IMR-90 (cell line): ENCODE data around the gene OR52R1. TPM values are rescaled to one million over a fixed set of nuclear protein-coding genes. Genes with fewer than 3 reads are reported as not detected.

Experiments
- ATAC-seq: fragments of 200-7000 bp; cut with Tn5 transposase; 2 replicates; pipeline ENCODE4 v1.9.1; 2020; ENCODE audit warnings: low read depth, mild to moderate bottlenecking, moderate library complexity
- BruUV-seq: library from RNA; stranded (reverse); fragments of 400-500 nt; replicated peaks from 2 replicates; lab custom pipeline; 2021; lab: Mats Ljungman, UMichigan
- CTCF ChIA-PET: fragments of 300-600 bp; formaldehyde crosslinking; extraction: SDS; loops from one replicate; lab custom pipeline; 2021; ENCODE audit warnings: antibody characterized with exemption; lab: Yijun Ruan, JAX
- POLR2A ChIA-PET: fragments of 300-600 bp; sonication (Branson Sonifier 250); formaldehyde crosslinking; loops from one replicate; lab custom pipeline; 2022; ENCODE audit warnings: antibody characterized with exemption; ENCODE audit not compliant: unreplicated experiment; lab: Charles Lee
- DNase-seq: peaks from one replicate; pipeline ENCODE4 v3.0.0; 2013
- H2AFZ ChIP-seq: replicated peaks from 2 replicates; pipeline ENCODE3; 2013; ENCODE audit warnings: low read length, mild to moderate bottlenecking; ENCODE audit not compliant: poor library complexity
- H2AK5ac ChIP-seq: 2 replicates; pipeline ENCODE4 v1.6.1; 2013; ENCODE audit warnings: low read depth, low read length, inconsistent platforms
- H2AK9ac ChIP-seq: replicated peaks from 2 replicates; pipeline ENCODE3; 2013; ENCODE audit warnings: mild to moderate bottlenecking, low read depth, low read length, moderate library complexity; ENCODE audit not compliant: poor library complexity
- H2BK120ac ChIP-seq: 2 replicates; pipeline ENCODE4 v1.6.1; 2013; ENCODE audit warnings: low read depth, low read length, inconsistent platforms
- H2BK15ac ChIP-seq: 3 replicates; pipeline ENCODE4 v1.6.1; 2013; ENCODE audit warnings: low read depth, low read length, inconsistent platforms
- H2BK20ac ChIP-seq: 2 replicates; pipeline ENCODE4 v1.6.1; 2013; ENCODE audit warnings: low read depth, mild to moderate bottlenecking, inconsistent platforms, low read length, moderate library complexity
- H2BK5ac ChIP-seq: 2 replicates; pipeline ENCODE4 v1.6.1; 2013; ENCODE audit warnings: mild to moderate bottlenecking, low read depth, low read length, inconsistent platforms; ENCODE audit not compliant: poor library complexity, severe bottlenecking
- H3K14ac ChIP-seq: replicated peaks from 2 replicates; pipeline ENCODE4 v1.6.1; 2013; ENCODE audit warnings: low read depth, low read length, inconsistent platforms
- H3K18ac ChIP-seq: 2 replicates; pipeline ENCODE4 v1.6.1; 2013; ENCODE audit warnings: low read depth, low read length, control low read depth
- H3K23ac ChIP-seq: 2 replicates; pipeline ENCODE4 v1.6.1; 2013; ENCODE audit warnings: low read depth, low read length, inconsistent platforms
- H3K27ac ChIP-seq: 2 replicates; pipeline ENCODE4 v1.5.1; 2013; ENCODE audit warnings: mild to moderate bottlenecking, control low read depth, low read length; ENCODE audit not compliant: insufficient read depth
- H3K27me3 ChIP-seq: 2 replicates; pipeline ENCODE4 v1.6.1; 2013; ENCODE audit warnings: low read length; ENCODE audit not compliant: control insufficient read depth, insufficient read depth
- H3K36me3 ChIP-seq: 2 replicates; pipeline ENCODE4 v1.6.1; 2013; ENCODE audit warnings: low read length, mixed read lengths; ENCODE audit not compliant: control insufficient read depth, insufficient read depth
- H3K4ac ChIP-seq: 2 replicates; pipeline ENCODE4 v1.6.1; 2013; ENCODE audit warnings: low read depth, low read length, inconsistent platforms
- H3K4me1 ChIP-seq: 2 replicates; pipeline ENCODE4 v1.6.1; 2013; ENCODE audit warnings: low read length, mixed read lengths; ENCODE audit not compliant: control insufficient read depth, insufficient read depth
- H3K4me2 ChIP-seq: 2 replicates; pipeline ENCODE4 v1.6.1; 2013; ENCODE audit warnings: low read depth, mild to moderate bottlenecking, control low read depth, low read length, moderate library complexity
- H3K4me3 ChIP-seq: 2 replicates; pipeline ENCODE4 v1.5.1; 2013; ENCODE audit warnings: low read depth, mild to moderate bottlenecking, control low read depth, low read length, moderate library complexity; ENCODE audit not compliant: insufficient read depth
- H3K56ac ChIP-seq: 2 replicates; pipeline ENCODE4 v1.6.1; 2013; ENCODE audit warnings: low read length, inconsistent platforms; ENCODE audit not compliant: insufficient read depth; ENCODE audit errors: extremely low read depth
- H3K79me1 ChIP-seq, 2 experiments: 2 replicates each; pipeline ENCODE4 v1.6.1; 2013; ENCODE audit warnings: low read length in 2 of 2, inconsistent platforms in 1 of 2, low read depth in 1 of 2
- H3K9ac ChIP-seq: 2 replicates; pipeline ENCODE4 v1.6.1; 2013; ENCODE audit warnings: low read depth, low read length, control low read depth
- H3K9me1 ChIP-seq: 2 replicates; pipeline ENCODE4 v1.6.1; 2013; ENCODE audit warnings: low read length, inconsistent platforms; ENCODE audit not compliant: insufficient read depth
- H3K9me3 ChIP-seq: 2 replicates; pipeline ENCODE4 v1.6.1; 2013; ENCODE audit warnings: low read length; ENCODE audit not compliant: control insufficient read depth, insufficient read depth
- H4K20me1 ChIP-seq: 2 replicates; pipeline ENCODE4 v1.6.1; 2013; ENCODE audit warnings: low read length, inconsistent platforms; ENCODE audit not compliant: insufficient read depth
- H4K5ac ChIP-seq: 2 replicates; pipeline ENCODE4 v1.6.1; 2013; ENCODE audit warnings: mild to moderate bottlenecking, low read depth, low read length, control low read depth
- H4K8ac ChIP-seq, 2 experiments: 2 replicates each; pipeline ENCODE4 v1.6.1; 2013; ENCODE audit warnings: low read depth in 2 of 2, low read length in 2 of 2, control low read depth in 1 of 2, inconsistent platforms in 1 of 2
- H4K91ac ChIP-seq: 2 replicates; pipeline ENCODE4 v1.6.1; 2013; ENCODE audit warnings: low read depth, low read length, inconsistent platforms; ENCODE audit not compliant: insufficient read depth
- BHLHE40 ChIP-seq: fragments of 150-350 bp; IDR thresholded peaks from 2 replicates; pipeline ENCODE4 v1.6.1; 2016; ENCODE audit warnings: mild to moderate bottlenecking, low read depth, low read length
- CEBPB ChIP-seq: IDR thresholded peaks from 2 replicates; pipeline ENCODE4 v1.6.1; 2012; ENCODE audit warnings: low read depth, low read length, improper control_type of control experiment
- ELK1 ChIP-seq: fragments of 150-350 bp; IDR thresholded peaks from 2 replicates; pipeline ENCODE4 v1.6.1; 2016; ENCODE audit warnings: low read depth, mild to moderate bottlenecking, low read length, moderate library complexity, borderline replicate concordance
- FOS ChIP-seq: fragments of 150-350 bp; IDR thresholded peaks from 2 replicates; pipeline ENCODE4 v1.6.1; 2016; ENCODE audit warnings: low read depth, low read length
- MAFK ChIP-seq: IDR thresholded peaks from 2 replicates; pipeline ENCODE4 v1.6.1; 2012; ENCODE audit warnings: low read depth, low read length, improper control_type of control experiment
- MAZ ChIP-seq: IDR thresholded peaks from 2 replicates; pipeline ENCODE4 v1.6.1; 2012; ENCODE audit warnings: low read depth, mild to moderate bottlenecking, low read length, improper control_type of control experiment, moderate library complexity, borderline replicate concordance
- MXI1 ChIP-seq: IDR thresholded peaks from 2 replicates; pipeline ENCODE4 v1.6.1; 2012; ENCODE audit warnings: low read depth, mild to moderate bottlenecking, low read length, moderate library complexity, borderline replicate concordance
- RAD21 ChIP-seq: IDR thresholded peaks from 2 replicates; pipeline ENCODE4 v1.6.1; 2012; ENCODE audit warnings: low read length, improper control_type of control experiment
- RCOR1 ChIP-seq: IDR thresholded peaks from 2 replicates; pipeline ENCODE4 v1.6.1; 2012; ENCODE audit warnings: mild to moderate bottlenecking, low read length, improper control_type of control experiment; ENCODE audit not compliant: insufficient replicate concordance
- RFX5 ChIP-seq: IDR thresholded peaks from 2 replicates; pipeline ENCODE4 v1.8.0; 2012; ENCODE audit warnings: low read depth, mild to moderate bottlenecking, low read length, moderate library complexity
- SMC3 ChIP-seq: fragments of 150-350 bp; IDR thresholded peaks from 2 replicates; pipeline ENCODE4 v1.6.1; 2016; ENCODE audit warnings: low read depth, mild to moderate bottlenecking, antibody characterized with exemption, low read length, moderate library complexity
- WGBS, 2 experiments: methylation state at CpG; one replicate each; pipeline versions ENCODE4 v1.1.5 to v1.1.7; 2013; ENCODE audit warnings: missing lambda C conversion rate in 2 of 2; ENCODE audit not compliant: insufficient read length in 1 of 2; ENCODE audit errors: extremely low coverage in 2 of 2; 5-methylcytosine and 5-hydroxymethylcytosine counted together
- dilution Hi-C: fragments of 300-500 bp; cut with HindIII; formaldehyde crosslinking; loops from one replicate; pipeline ENCODE4 v1.14.3; 2018; ENCODE audit warnings: low sequenced_read_pairs; ENCODE audit not compliant: unreplicated experiment
- in situ Hi-C: fragments of 300-500 bp; cut with MboI; formaldehyde crosslinking; loops from 3 replicates; pipeline ENCODE4 v1.14.3; 2019; ENCODE audit warnings: low sequenced_read_pairs, inconsistent platforms, mixed read lengths
- intact Hi-C: fragments of 100-400 bp; cut with micrococcal nuclease; formaldehyde crosslinking; loops from 2 replicates; pipeline ENCODE4 v1.10.0; 2022
- polyA plus RNA-seq, 3 experiments: library from polyadenylated mRNA; depleted of rRNA; stranded (reverse); fragments of >200 nt; gene quantifications; 2 replicates each; pipeline ENCODE4 v1.2.3, GENCODE V29; 2012; ENCODE audit warnings: low replicate concordance in 1 of 3
- total RNA-seq: library from RNA; depleted of rRNA; stranded (reverse); fragments of >200 nt; gene quantifications from 2 replicates; pipeline ENCODE4 v1.2.3, GENCODE V29; 2012
- TF ChIP-seq, protein P1 (sequence below): conservative IDR thresholded peaks from 2 replicates; pipeline ENCODE4 v1.5.1; 2012; ENCODE audit warnings: mild to moderate bottlenecking, low read depth, low read length, improper control_type of control experiment
- TF ChIP-seq, protein P2 (sequence below): fragments of 150-350 bp; IDR thresholded peaks from 2 replicates; pipeline ENCODE4 v1.6.1; 2017; ENCODE audit warnings: mild to moderate bottlenecking, antibody characterized with exemption, low read length, low read depth

Gene OR52R1
- total and polyA plus RNA-seq, 2 of the 4 experiments (the other 2 are of a cell fraction): not detected

- Histone ChIP-seq H3K9me3 (no peaks in the 10 kb centered on the region; the same call in 1 of the 2 replicates), H3K18ac (no peak overlapping the region), H2BK20ac (no peak overlapping the region), H3K4me3 (no peak overlapping the region), H2AK5ac (no peak overlapping the region), H4K91ac (no peak overlapping the region), H3K36me3 (no peaks in the 10 kb centered on the region), H3K56ac (no peak overlapping the region), H3K4me1 (no peaks in the 10 kb centered on the region), H2BK5ac (no peak overlapping the region), H3K14ac (no peak overlapping the region), H4K5ac (no peak overlapping the region), H2BK120ac (no peak overlapping the region), H3K9ac (no peak overlapping the region), H3K23ac (no peak overlapping the region), H3K4ac (no peak overlapping the region), H3K27me3 (no peaks in the 10 kb centered on the region), H2AK9ac (no peak overlapping the region), H3K79me1 (no peaks in the 10 kb centered on the region), H3K4me2 (no peak overlapping the region), H2BK15ac (no peak overlapping the region), H2AFZ (no peak overlapping the region), H4K20me1 (no peaks in the 10 kb centered on the region), H4K8ac (no peak overlapping the region), H3K9me1 (no peaks in the 10 kb centered on the region), H3K27ac (no peak overlapping the region)
- in situ Hi-C loops: no loop called here
- DNase-seq: peak; percentile 14
- ChIA-PET CTCF (no interaction called here), POLR2A (no interaction called here)
- TF ChIP-seq, protein P1, sequence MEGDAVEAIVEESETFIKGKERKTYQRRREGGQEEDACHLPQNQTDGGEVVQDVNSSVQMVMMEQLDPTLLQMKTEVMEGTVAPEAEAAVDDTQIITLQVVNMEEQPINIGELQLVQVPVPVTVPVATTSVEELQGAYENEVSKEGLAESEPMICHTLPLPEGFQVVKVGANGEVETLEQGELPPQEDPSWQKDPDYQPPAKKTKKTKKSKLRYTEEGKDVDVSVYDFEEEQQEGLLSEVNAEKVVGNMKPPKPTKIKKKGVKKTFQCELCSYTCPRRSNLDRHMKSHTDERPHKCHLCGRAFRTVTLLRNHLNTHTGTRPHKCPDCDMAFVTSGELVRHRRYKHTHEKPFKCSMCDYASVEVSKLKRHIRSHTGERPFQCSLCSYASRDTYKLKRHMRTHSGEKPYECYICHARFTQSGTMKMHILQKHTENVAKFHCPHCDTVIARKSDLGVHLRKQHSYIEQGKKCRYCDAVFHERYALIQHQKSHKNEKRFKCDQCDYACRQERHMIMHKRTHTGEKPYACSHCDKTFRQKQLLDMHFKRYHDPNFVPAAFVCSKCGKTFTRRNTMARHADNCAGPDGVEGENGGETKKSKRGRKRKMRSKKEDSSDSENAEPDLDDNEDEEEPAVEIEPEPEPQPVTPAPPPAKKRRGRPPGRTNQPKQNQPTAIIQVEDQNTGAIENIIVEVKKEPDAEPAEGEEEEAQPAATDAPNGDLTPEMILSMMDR: no peak
- no peak for TF ChIP-seq MAFK
- TF ChIP-seq CEBPB: no peak
- no peak for TF ChIP-seq MAZ
- no peak for TF ChIP-seq RCOR1
- TF ChIP-seq ELK1: no peak
- TF ChIP-seq RAD21: no peak
- TF ChIP-seq FOS: no peak
- TF ChIP-seq, protein P2, sequence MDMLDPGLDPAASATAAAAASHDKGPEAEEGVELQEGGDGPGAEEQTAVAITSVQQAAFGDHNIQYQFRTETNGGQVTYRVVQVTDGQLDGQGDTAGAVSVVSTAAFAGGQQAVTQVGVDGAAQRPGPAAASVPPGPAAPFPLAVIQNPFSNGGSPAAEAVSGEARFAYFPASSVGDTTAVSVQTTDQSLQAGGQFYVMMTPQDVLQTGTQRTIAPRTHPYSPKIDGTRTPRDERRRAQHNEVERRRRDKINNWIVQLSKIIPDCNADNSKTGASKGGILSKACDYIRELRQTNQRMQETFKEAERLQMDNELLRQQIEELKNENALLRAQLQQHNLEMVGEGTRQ: no peak
- no peak for TF ChIP-seq SMC3
- TF ChIP-seq BHLHE40: no peak
- no peak for TF ChIP-seq MXI1
- TF ChIP-seq RFX5: no peak
- dilution Hi-C loops: no loop called here
- BruUV-seq: no TSS peak
- intact Hi-C loops: no loop called here
- WGBS, 2 experiments: no CpG with 5 or more reads among the region's 1 CpG
- no peak; the same call in 1 of the 2 replicates for ATAC-seq
Observed at GRCh38 chr11:4808476-4808875, 4.3 kb upstream of the OR52R1 start.
